Uterus (tissue), 2 donors: ENCODE measurements around the gene CYP2W1.

Source experiments
- POLR2A ChIP-seq, 2 donors: fragments of 450-650 bp; IDR thresholded peaks; one replicate each; pipeline ENCODE4 v1.6.1; 2016; ENCODE audit warnings: antibody characterized with exemption in 2 of 2, mild to moderate bottlenecking in 1 of 2, moderate library complexity in 1 of 2
- TF ChIP-seq, protein P1 (sequence below), 4 experiments: fragments of 200-600 bp in 2 of 4; fragments of 450-650 bp in 2 of 4; sonication (generic) in 2 of 4; IDR thresholded peaks; one replicate each; pipeline ENCODE4 v1.5.1; 2016 to 2019; ENCODE audit warnings: antibody characterized with exemption in 4 of 4, mild to moderate bottlenecking in 2 of 4, moderate library complexity in 1 of 4

DNA sequence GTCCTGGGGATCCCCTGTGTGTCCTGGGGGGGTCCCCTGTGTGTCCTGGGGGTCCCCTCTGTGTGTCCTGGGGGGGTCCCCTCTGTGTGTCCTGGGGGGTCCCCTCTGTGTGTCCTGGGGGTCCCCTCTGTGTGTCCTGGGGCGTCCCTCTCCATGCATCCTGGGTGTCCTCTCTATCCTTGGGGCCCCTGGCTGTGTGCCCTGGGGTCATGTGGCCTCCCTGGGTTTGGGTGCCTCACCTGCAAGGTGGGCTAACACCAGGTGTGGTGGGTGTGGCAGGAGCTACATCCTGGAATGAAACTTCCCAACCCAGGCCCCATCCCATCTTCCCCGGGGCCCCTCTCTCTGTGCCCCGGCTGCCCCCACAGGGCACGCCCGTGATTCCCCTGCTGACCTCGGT lies 4.9 kb downstream of the CYP2W1 start:
- TF ChIP-seq, protein P1, sequence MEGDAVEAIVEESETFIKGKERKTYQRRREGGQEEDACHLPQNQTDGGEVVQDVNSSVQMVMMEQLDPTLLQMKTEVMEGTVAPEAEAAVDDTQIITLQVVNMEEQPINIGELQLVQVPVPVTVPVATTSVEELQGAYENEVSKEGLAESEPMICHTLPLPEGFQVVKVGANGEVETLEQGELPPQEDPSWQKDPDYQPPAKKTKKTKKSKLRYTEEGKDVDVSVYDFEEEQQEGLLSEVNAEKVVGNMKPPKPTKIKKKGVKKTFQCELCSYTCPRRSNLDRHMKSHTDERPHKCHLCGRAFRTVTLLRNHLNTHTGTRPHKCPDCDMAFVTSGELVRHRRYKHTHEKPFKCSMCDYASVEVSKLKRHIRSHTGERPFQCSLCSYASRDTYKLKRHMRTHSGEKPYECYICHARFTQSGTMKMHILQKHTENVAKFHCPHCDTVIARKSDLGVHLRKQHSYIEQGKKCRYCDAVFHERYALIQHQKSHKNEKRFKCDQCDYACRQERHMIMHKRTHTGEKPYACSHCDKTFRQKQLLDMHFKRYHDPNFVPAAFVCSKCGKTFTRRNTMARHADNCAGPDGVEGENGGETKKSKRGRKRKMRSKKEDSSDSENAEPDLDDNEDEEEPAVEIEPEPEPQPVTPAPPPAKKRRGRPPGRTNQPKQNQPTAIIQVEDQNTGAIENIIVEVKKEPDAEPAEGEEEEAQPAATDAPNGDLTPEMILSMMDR (IDR thresholded peaks at IDR 0.05): no peak
- no peak for TF ChIP-seq POLR2A (IDR thresholded peaks at IDR 0.05)
